SU-DHL-6 (cell line): ENCODE measurements around the gene TACC3.

Experiments used
- EZH2phosphoT487 ChIP-seq: fragments of 200-600 bp; sonication (generic), shearing (Covaris generic); conservative IDR thresholded peaks from 2 replicates; pipeline ENCODE4 v1.6.1; 2018; ENCODE audit warnings: mild to moderate bottlenecking, antibody characterized with exemption, low read length, moderate library complexity, mixed read lengths
- TF ChIP-seq, protein P1 (sequence below): fragments of 200-600 bp; sonication (generic); IDR thresholded peaks from one replicate; pipeline ENCODE4 v1.5.1; 2017; ENCODE audit warnings: antibody characterized with exemption, mild to moderate bottlenecking, low read length, moderate library complexity; ENCODE audit not compliant: insufficient read depth, poor library complexity, severe bottlenecking

DNA sequence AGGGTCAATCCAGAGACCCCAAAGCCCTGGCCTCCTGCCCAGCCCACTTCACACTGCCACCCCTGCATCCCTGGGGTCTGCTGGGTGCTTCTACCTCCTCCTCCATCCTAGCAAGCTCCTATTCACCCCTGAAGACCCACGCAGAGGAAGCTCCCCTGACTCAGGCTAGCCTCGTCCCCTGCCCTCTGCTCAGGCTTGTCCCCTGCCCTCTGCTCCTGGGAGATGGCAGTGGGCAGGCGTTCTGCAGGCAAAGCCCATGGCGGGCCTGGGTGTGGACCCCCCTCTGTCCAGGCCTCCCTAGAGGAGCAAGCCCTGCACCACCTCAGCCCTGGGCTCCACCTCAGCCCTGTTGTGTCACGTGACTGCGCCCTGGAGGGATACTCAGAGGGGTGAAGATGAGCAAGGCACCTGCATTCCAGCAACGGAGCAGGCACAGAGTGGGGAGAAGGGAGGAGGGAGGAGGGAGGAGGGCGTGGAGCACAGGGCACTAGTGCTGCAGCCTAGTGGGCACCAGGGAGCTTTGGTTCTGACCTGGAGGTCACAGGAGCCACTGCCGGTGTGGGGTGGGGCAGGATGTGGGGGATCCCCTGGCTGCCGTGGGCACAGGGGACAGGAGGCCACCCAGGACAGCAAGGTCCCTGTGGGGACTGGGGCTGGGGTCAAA, 44.2 kb downstream of the TACC3 start:
- TF ChIP-seq, protein P1, sequence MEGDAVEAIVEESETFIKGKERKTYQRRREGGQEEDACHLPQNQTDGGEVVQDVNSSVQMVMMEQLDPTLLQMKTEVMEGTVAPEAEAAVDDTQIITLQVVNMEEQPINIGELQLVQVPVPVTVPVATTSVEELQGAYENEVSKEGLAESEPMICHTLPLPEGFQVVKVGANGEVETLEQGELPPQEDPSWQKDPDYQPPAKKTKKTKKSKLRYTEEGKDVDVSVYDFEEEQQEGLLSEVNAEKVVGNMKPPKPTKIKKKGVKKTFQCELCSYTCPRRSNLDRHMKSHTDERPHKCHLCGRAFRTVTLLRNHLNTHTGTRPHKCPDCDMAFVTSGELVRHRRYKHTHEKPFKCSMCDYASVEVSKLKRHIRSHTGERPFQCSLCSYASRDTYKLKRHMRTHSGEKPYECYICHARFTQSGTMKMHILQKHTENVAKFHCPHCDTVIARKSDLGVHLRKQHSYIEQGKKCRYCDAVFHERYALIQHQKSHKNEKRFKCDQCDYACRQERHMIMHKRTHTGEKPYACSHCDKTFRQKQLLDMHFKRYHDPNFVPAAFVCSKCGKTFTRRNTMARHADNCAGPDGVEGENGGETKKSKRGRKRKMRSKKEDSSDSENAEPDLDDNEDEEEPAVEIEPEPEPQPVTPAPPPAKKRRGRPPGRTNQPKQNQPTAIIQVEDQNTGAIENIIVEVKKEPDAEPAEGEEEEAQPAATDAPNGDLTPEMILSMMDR = no peak
- TF ChIP-seq EZH2phosphoT487 = no peak
